Measurements from ENCODE around the gene FYN. TPM values are rescaled to one million over a fixed set of nuclear protein-coding genes. Genes with fewer than 3 reads are reported as not detected.

The FYN gene
- total and polyA plus RNA-seq, 10 of the 15 experiments (the other 5 are each of a cell fraction or from before 2014, with no cell fraction given): 51.4 to 247 (median 138) TPM

DNA sequence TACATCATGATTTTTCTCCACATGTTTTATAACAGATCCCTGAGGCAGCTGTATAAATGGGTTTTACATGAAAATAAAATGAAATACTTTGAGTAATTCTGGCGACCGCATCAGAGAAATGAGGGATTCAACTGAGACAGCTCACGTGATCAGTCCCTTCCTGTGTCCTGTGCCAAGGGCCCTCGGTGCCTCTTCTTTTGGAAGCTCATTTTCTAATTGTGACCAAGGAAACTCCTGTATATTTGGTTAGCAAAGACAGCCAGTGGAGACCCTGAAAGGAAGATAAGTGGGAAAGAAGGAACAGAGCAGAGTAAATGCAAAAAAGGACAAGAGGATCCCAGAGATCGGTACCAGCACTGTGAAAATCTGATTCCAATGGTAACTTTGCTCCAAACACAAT, 129.9 kb downstream of the FYN start (continued):
- TF ChIP-seq, protein P1, sequence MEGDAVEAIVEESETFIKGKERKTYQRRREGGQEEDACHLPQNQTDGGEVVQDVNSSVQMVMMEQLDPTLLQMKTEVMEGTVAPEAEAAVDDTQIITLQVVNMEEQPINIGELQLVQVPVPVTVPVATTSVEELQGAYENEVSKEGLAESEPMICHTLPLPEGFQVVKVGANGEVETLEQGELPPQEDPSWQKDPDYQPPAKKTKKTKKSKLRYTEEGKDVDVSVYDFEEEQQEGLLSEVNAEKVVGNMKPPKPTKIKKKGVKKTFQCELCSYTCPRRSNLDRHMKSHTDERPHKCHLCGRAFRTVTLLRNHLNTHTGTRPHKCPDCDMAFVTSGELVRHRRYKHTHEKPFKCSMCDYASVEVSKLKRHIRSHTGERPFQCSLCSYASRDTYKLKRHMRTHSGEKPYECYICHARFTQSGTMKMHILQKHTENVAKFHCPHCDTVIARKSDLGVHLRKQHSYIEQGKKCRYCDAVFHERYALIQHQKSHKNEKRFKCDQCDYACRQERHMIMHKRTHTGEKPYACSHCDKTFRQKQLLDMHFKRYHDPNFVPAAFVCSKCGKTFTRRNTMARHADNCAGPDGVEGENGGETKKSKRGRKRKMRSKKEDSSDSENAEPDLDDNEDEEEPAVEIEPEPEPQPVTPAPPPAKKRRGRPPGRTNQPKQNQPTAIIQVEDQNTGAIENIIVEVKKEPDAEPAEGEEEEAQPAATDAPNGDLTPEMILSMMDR (IDR thresholded peaks at IDR 0.05 in 2 of 3, conservative IDR thresholded peaks at IDR 0.05 in 1 of 3; ENCODE audit: control insufficient read depth in 2 of 3, extremely low read depth in 1 of 3, insufficient read depth in 1 of 3, low read depth in 3 of 3, low read length in 3 of 3): no peak
- TF ChIP-seq GABPA (IDR thresholded peaks at IDR 0.05; ENCODE audit: low read depth): no peak
- no peak for TF ChIP-seq JUND (IDR thresholded peaks at IDR 0.05; ENCODE audit: low read depth, low read length)
- TF ChIP-seq, protein P2, sequence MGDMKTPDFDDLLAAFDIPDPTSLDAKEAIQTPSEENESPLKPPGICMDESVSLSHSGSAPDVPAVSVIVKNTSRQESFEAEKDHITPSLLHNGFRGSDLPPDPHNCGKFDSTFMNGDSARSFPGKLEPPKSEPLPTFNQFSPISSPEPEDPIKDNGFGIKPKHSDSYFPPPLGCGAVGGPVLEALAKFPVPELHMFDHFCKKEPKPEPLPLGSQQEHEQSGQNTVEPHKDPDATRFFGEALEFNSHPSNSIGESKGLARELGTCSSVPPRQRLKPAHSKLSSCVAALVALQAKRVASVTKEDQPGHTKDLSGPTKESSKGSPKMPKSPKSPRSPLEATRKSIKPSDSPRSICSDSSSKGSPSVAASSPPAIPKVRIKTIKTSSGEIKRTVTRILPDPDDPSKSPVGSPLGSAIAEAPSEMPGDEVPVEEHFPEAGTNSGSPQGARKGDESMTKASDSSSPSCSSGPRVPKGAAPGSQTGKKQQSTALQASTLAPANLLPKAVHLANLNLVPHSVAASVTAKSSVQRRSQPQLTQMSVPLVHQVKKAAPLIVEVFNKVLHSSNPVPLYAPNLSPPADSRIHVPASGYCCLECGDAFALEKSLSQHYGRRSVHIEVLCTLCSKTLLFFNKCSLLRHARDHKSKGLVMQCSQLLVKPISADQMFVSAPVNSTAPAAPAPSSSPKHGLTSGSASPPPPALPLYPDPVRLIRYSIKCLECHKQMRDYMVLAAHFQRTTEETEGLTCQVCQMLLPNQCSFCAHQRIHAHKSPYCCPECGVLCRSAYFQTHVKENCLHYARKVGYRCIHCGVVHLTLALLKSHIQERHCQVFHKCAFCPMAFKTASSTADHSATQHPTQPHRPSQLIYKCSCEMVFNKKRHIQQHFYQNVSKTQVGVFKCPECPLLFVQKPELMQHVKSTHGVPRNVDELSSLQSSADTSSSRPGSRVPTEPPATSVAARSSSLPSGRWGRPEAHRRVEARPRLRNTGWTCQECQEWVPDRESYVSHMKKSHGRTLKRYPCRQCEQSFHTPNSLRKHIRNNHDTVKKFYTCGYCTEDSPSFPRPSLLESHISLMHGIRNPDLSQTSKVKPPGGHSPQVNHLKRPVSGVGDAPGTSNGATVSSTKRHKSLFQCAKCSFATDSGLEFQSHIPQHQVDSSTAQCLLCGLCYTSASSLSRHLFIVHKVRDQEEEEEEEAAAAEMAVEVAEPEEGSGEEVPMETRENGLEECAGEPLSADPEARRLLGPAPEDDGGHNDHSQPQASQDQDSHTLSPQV (IDR thresholded peaks at IDR 0.05): no peak
- TF ChIP-seq, protein P3, sequence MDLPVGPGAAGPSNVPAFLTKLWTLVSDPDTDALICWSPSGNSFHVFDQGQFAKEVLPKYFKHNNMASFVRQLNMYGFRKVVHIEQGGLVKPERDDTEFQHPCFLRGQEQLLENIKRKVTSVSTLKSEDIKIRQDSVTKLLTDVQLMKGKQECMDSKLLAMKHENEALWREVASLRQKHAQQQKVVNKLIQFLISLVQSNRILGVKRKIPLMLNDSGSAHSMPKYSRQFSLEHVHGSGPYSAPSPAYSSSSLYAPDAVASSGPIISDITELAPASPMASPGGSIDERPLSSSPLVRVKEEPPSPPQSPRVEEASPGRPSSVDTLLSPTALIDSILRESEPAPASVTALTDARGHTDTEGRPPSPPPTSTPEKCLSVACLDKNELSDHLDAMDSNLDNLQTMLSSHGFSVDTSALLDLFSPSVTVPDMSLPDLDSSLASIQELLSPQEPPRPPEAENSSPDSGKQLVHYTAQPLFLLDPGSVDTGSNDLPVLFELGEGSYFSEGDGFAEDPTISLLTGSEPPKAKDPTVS (IDR thresholded peaks at IDR 0.05; ENCODE audit: low read depth, low read length): no peak
